Right atrium auricular region (tissue), 2 donors: ENCODE data around the gene MRPL12. TPM values are rescaled to one million over a fixed set of nuclear protein-coding genes. Genes with fewer than 3 reads are reported as not detected.
A peak's percentile ranks its signal among the peaks of the same experiment; 100 is the strongest.

Experiments
- DNase-seq: peaks from one replicate; pipeline ENCODE4 v3.0.0-alpha.2; 2019; ENCODE audit warnings: low spot score
- H3K27ac ChIP-seq, 2 donors: fragments of 200-600 bp; sonication (generic); 1 replicate in 1 of 2; 2 replicates in 1 of 2; pipeline ENCODE4 v1.5.1; 2016 to 2019
- H3K27me3 ChIP-seq, 2 donors: fragments of 200-600 bp; sonication (generic); one replicate each; pipeline versions ENCODE4 v1.5.1 to v1.6.0; 2017 to 2019
- H3K36me3 ChIP-seq: fragments of 200-600 bp; sonication (generic); one replicate; pipeline ENCODE4 v1.5.1; 2016
- H3K4me1 ChIP-seq, 2 donors: fragments of 200-600 bp; sonication (generic); one replicate each; pipeline versions ENCODE4 v1.5.1 to v1.6.0; 2017 to 2019
- H3K4me3 ChIP-seq, 2 donors: fragments of 200-600 bp; sonication (generic); 1 replicate in 1 of 2; 2 replicates in 1 of 2; pipeline ENCODE4 v1.5.1; 2017 to 2019; ENCODE audit warnings: mild to moderate bottlenecking in 1 of 2, moderate library complexity in 1 of 2
- H3K9me3 ChIP-seq, 2 donors: fragments of 200-600 bp; sonication (generic); one replicate each; pipeline ENCODE4 v1.5.1; 2019
- total RNA-seq, 2 donors: library from RNA; depleted of rRNA; stranded (reverse); fragments of >200 nt; gene quantifications; one replicate each; pipeline ENCODE4 v1.1.0, GENCODE V29; 2016
- TF ChIP-seq, protein P1 (sequence below), 2 donors: fragments of 200-600 bp; sonication (generic); IDR thresholded peaks; one replicate each; pipeline ENCODE4 v1.5.1; 2019; ENCODE audit warnings: antibody characterized with exemption in 2 of 2

Gene MRPL12
- total RNA-seq, 2 donors from 2014 or later: 87.9 to 127 TPM

DNA sequence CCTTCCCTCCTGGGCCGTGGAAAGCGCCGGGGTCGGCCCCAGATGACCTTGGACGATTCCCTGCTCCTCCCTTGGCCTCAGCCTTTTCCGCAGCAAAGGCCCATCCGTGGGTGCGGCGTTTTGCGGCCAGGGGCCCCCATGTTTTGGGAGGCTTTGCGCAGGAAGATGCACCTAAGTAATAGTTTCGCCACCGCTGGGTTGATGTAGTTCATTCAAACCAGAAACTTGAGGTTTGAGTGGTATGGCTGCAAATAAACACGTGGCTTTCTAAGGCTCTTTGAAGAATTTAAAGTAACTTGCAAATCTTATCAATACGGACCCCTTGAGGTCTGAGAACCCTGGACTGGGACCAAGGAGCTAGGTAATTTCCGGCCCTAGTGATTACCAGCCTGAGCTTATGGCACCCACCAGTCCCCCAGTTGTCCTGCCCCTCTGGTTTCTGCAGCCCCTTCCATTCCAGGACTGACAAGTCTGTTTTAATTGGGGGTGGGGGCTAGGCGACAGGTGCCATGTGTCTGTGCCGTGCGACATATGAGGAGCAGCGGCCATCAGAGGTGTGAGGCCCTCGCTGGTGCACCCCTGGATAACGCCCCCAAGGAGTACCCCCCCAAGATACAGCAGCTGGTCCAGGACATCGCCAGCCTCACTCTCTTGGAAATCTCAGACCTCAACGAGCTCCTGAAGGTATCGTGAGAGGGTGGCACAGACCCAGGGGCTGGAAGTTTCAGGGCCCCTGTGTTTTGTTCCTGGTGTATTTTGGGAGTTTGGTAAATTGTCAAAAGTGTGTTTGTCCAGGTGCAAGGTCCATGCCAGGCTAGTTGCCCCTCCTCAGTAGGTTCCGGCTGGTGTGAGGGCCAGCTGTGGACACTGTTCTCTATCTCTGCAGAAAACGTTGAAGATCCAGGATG lies 834 bp downstream of the MRPL12 start:
- peak overlapping the region; percentile 75 to 81 for H3K4me3 ChIP-seq
- DNase-seq: no peak
- H3K27ac ChIP-seq: peak overlapping the region; percentile 90 to 94
- no peaks in the 10 kb centered on the region for H3K27me3 ChIP-seq
- H3K4me1 ChIP-seq: peaks cover 0 to 35% of the 10 kb centered on the region in 2 donors
- H3K36me3 ChIP-seq: peaks cover 62% of the 10 kb centered on the region
- no peaks in the 10 kb centered on the region for H3K9me3 ChIP-seq
- TF ChIP-seq, protein P1, sequence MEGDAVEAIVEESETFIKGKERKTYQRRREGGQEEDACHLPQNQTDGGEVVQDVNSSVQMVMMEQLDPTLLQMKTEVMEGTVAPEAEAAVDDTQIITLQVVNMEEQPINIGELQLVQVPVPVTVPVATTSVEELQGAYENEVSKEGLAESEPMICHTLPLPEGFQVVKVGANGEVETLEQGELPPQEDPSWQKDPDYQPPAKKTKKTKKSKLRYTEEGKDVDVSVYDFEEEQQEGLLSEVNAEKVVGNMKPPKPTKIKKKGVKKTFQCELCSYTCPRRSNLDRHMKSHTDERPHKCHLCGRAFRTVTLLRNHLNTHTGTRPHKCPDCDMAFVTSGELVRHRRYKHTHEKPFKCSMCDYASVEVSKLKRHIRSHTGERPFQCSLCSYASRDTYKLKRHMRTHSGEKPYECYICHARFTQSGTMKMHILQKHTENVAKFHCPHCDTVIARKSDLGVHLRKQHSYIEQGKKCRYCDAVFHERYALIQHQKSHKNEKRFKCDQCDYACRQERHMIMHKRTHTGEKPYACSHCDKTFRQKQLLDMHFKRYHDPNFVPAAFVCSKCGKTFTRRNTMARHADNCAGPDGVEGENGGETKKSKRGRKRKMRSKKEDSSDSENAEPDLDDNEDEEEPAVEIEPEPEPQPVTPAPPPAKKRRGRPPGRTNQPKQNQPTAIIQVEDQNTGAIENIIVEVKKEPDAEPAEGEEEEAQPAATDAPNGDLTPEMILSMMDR (IDR thresholded peaks at IDR 0.05): no peak

- Histone ChIP-seq H3K9me3 (no peaks in the 10 kb centered on the region), H3K36me3 (peaks cover 50% of the 10 kb centered on the region), H3K4me3 (no peak overlapping the region), H3K4me1 (peaks cover 0 to 39% of the 10 kb centered on the region in 2 donors), H3K27me3 (no peaks in the 10 kb centered on the region), H3K27ac (no peak overlapping the region)
- TF ChIP-seq, protein P1 (IDR thresholded peaks at IDR 0.05): no peak
- no peak for DNase-seq
Measured at GRCh38 chr17:81705518-81706231, 2.5 kb downstream of the MRPL12 start.

DNA sequence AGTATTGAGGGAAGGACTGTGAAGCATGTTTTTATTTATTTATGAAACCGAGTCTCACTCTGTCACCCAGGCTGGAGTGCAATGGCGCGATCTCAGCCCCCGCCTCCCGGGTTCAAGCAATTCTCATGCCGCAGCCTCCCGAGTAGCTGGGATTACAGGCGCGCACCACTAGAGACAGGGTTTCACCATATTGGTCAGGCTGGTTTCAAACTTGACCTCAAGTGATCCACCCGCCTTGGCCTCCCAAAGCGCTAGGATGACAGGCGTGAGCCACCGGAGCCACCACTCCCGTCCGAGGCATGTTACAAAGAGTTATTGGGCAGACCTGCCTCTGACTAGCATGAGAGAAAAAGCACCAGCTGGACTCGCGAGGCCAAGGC lies 3.1 kb downstream of the MRPL12 start:
- TF ChIP-seq, protein P1 (IDR thresholded peaks at IDR 0.05): no peak

DNA sequence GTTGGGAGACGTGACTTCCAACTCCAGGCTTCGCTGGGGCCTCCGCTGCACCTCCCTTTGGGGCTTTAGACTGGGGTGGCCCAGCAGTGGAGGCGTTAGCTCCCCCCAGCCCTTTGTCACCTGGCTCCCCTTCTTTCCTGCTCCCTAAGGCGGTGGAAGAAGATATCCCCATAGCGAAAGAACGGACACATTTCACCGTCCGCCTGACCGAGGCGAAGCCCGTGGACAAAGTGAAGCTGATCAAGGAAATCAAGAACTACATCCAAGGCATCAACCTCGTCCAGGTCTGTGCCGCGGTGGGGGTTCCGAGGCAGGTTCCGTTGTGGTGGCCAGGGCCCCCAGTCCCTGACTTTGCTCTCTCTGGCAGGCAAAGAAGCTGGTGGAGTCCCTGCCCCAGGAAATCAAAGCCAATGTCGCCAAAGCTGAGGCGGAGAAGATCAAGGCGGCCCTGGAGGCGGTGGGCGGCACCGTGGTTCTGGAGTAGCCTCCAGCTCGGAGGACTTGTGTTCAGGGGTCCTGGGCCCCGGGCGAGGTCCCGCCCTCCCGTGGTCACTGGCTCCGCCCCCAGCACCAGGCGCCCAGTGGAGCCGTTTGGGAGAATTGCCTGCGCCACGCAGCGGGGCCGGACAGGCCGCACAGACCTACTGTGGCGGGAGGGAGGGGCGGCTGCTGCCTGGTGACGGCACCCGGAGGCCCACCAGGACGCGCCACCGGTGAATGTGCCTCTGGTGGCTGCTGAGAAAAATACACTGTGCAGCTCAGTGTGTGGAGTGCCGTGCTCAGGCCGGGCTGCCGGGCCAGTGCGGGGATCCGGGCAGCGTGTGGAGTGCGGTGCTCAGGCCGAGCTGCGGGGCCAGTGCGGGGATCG lies 3.8 kb downstream of the MRPL12 start:
- no peak for DNase-seq
- H3K27me3 ChIP-seq: no peaks in the 10 kb centered on the region
- no peaks in the 10 kb centered on the region for H3K9me3 ChIP-seq
- peaks cover 37% of the 10 kb centered on the region for H3K36me3 ChIP-seq
- no peak overlapping the region for H3K27ac ChIP-seq
- TF ChIP-seq, protein P1 (IDR thresholded peaks at IDR 0.05): no peak
- H3K4me3 ChIP-seq: no peak overlapping the region
- H3K4me1 ChIP-seq: peaks cover 0 to 36% of the 10 kb centered on the region in 2 donors

More for the DNA sequence above, 3.1 kb downstream of the MRPL12 start:
- peaks cover 0 to 39% of the 10 kb centered on the region in 2 donors for H3K4me1 ChIP-seq
- H3K27me3 ChIP-seq: no peaks in the 10 kb centered on the region
- H3K4me3 ChIP-seq: no peak overlapping the region
- H3K9me3 ChIP-seq: no peaks in the 10 kb centered on the region
- H3K27ac ChIP-seq: no peak overlapping the region
- H3K36me3 ChIP-seq: peaks cover 44% of the 10 kb centered on the region
- DNase-seq: no peak
